Astrocyte (in vitro differentiated cells and primary cell): ENCODE data around the gene ZNF273.

Experiments
- EZH2 ChIP-seq: IDR thresholded peaks from 2 replicates; pipeline ENCODE4 v1.6.1; 2012; ENCODE audit warnings: mild to moderate bottlenecking, low read length, inconsistent platforms; ENCODE audit not compliant: insufficient read depth
- TF ChIP-seq, protein P1 (sequence below): IDR thresholded peaks from 2 replicates; pipeline ENCODE4 v1.5.1; 2011; ENCODE audit warnings: low read depth, mild to moderate bottlenecking, inconsistent platforms, low read length, moderate library complexity; ENCODE audit not compliant: insufficient read depth

DNA sequence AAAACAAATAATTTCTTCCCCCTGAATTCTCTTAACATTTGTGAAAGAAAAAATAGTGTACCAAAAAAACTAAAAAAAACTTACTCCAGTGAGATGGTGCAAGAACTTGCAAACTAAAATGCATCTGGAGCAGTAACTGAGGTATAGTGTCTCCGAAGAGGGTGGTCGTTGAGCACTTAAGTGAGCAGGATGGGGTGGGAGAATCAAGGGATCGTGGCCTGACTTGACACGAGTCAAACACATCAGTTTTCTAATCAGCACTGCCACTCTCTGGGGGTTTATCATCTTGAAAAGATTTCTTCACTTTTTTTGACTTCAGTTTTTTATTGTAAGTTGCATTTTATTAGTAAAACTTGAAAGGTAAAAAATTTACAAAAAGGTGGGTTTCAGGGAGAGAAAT lies 2.5 kb downstream of the ZNF273 start:
- no peak for TF ChIP-seq EZH2
- TF ChIP-seq, protein P1, sequence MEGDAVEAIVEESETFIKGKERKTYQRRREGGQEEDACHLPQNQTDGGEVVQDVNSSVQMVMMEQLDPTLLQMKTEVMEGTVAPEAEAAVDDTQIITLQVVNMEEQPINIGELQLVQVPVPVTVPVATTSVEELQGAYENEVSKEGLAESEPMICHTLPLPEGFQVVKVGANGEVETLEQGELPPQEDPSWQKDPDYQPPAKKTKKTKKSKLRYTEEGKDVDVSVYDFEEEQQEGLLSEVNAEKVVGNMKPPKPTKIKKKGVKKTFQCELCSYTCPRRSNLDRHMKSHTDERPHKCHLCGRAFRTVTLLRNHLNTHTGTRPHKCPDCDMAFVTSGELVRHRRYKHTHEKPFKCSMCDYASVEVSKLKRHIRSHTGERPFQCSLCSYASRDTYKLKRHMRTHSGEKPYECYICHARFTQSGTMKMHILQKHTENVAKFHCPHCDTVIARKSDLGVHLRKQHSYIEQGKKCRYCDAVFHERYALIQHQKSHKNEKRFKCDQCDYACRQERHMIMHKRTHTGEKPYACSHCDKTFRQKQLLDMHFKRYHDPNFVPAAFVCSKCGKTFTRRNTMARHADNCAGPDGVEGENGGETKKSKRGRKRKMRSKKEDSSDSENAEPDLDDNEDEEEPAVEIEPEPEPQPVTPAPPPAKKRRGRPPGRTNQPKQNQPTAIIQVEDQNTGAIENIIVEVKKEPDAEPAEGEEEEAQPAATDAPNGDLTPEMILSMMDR, result no peak
